ENCODE data around the gene TDRD3. TPM values are rescaled to one million over a fixed set of nuclear protein-coding genes. Genes with fewer than 3 reads are reported as not detected.
A peak's percentile ranks its signal among the peaks of the same experiment; 100 is the strongest.

TDRD3 gene
- total RNA-seq, 6 donors from 2014 or later: 16.0 to 56.4 (median 25.8) TPM

DNA sequence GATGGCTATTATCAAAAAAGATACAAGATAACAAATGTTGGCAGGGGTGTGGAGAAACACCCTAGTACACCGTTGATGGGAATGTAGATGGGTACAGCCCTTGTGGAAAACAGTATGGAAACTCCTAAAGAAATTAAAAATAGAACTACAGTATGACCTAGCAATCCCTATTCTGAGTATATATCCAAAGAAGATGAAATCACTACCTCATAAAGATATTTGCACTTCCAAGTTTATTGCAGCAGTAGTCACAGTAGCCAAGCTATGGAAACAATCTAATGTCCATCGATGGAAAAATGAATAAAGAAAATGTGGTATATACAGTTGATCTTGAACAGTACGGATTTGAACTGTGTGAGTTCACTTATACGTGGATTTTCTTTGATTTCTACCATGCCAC, 28.3 kb downstream of the TDRD3 start:
- no peaks in the 10 kb centered on the region for H3K9me3 ChIP-seq
- H3K4me3 ChIP-seq: no peak overlapping the region
- H3K27ac ChIP-seq: no peak overlapping the region
- H3K27me3 ChIP-seq: no peaks in the 10 kb centered on the region
- no peaks in the 10 kb centered on the region for H3K4me1 ChIP-seq
- ATAC-seq (ENCODE audit: low FRiP score in 2 of 2) (no peak), DNase-seq (no peak)
- 88 to 93% methylated on average over 4 of the region's 4 CpGs for WGBS, 2 donors
- TF ChIP-seq, protein P1, sequence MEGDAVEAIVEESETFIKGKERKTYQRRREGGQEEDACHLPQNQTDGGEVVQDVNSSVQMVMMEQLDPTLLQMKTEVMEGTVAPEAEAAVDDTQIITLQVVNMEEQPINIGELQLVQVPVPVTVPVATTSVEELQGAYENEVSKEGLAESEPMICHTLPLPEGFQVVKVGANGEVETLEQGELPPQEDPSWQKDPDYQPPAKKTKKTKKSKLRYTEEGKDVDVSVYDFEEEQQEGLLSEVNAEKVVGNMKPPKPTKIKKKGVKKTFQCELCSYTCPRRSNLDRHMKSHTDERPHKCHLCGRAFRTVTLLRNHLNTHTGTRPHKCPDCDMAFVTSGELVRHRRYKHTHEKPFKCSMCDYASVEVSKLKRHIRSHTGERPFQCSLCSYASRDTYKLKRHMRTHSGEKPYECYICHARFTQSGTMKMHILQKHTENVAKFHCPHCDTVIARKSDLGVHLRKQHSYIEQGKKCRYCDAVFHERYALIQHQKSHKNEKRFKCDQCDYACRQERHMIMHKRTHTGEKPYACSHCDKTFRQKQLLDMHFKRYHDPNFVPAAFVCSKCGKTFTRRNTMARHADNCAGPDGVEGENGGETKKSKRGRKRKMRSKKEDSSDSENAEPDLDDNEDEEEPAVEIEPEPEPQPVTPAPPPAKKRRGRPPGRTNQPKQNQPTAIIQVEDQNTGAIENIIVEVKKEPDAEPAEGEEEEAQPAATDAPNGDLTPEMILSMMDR (IDR thresholded peaks at IDR 0.05): no peak
- TF ChIP-seq POLR2AphosphoS5 (IDR thresholded peaks at IDR 0.05) (no peak), EP300 (IDR thresholded peaks at IDR 0.05) (no peak), POLR2A (IDR thresholded peaks at IDR 0.05) (no peak)
- H3K36me3 ChIP-seq: no peaks in the 10 kb centered on the region

DNA sequence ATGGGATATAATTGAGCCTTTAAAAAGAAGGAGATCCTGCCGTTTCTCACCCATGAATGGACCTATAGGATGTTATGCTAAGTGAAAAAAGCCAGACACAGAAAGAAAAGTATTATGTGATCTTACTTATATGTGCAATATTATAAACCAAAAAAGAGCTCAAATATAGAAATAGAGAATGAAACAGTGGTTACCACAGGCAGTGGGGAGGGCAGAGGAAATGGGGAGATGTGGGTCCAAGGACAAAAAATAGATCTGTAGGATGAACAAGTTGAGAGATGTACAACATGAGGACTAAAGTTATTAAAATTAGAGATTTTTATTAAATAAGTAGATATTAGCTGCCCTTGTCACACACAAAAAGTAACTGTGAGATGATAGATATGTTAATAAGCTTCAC, 29.1 kb downstream of the TDRD3 start:
- WGBS, 2 donors: 76 to 82% methylated on average over 1 of the region's 1 CpG
- Histone ChIP-seq H3K4me3 (no peak overlapping the region), H3K9me3 (no peaks in the 10 kb centered on the region), H3K36me3 (no peaks in the 10 kb centered on the region), H3K27me3 (no peaks in the 10 kb centered on the region), H3K4me1 (no peaks in the 10 kb centered on the region), H3K27ac (no peak overlapping the region)
- TF ChIP-seq, protein P1 (IDR thresholded peaks at IDR 0.05): no peak
- TF ChIP-seq POLR2AphosphoS5 (IDR thresholded peaks at IDR 0.05) (no peak), EP300 (IDR thresholded peaks at IDR 0.05) (no peak), POLR2A (IDR thresholded peaks at IDR 0.05) (no peak)
- DNase-seq: no peak
- no peak for ATAC-seq (ENCODE audit: low FRiP score in 2 of 2)

- H3K27ac ChIP-seq: no peak overlapping the region
Measured at GRCh38 chr13:60427285-60427684, 30.3 kb downstream of the TDRD3 start.

DNA sequence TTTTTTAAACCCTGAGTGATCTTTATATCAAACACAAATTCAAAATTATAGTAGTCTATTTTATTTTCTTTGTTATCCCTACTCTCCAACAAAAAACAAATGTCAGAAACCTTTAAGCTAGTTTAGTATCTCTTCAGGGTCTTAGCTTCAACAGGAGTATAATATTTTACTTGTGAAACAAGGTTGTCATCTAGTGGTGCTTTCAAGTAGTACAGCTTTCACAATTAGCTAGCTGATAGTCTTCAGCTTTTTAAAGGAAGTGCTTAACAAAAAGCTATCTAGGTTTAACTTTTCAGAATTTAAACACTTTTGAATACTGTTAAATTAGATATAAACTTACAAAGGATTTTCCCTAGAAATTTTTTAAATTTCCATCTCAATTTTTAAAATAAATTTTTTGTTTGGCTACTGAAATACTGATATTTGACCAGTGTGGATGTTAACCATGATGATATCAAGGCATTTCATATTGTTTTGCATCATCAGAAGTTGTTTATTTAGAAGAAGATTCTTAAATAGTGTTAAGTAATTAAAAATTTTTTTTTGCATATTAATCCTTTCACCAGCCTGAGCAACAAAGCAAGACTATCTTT, 34.2 kb downstream of the TDRD3 start:
- no peak for TF ChIP-seq POLR2A (IDR thresholded peaks at IDR 0.05)
- TF ChIP-seq, protein P1 (IDR thresholded peaks at IDR 0.05): peak; percentile 72 to 91 (median 86)
- H3K4me3 ChIP-seq: no peak overlapping the region
- H3K27ac ChIP-seq: no peak overlapping the region
- DNase-seq: no peak
- H3K4me1 ChIP-seq: no peaks in the 10 kb centered on the region
- ATAC-seq (ENCODE audit: low FRiP score in 2 of 2): peak in 1 of 2 donors; percentile 86
- H3K36me3 ChIP-seq: no peaks in the 10 kb centered on the region
- H3K9me3 ChIP-seq: no peaks in the 10 kb centered on the region
- no peaks in the 10 kb centered on the region for H3K27me3 ChIP-seq

More at GRCh38 chr13:60427285-60427684, 30.3 kb downstream of the TDRD3 start:
- WGBS, 2 donors: 88 to 90% methylated on average over 5 of the region's 5 CpGs
- ATAC-seq (ENCODE audit: low FRiP score in 2 of 2) (no peak), DNase-seq (no peak)
- Histone ChIP-seq H3K9me3 (no peaks in the 10 kb centered on the region), H3K27me3 (no peaks in the 10 kb centered on the region), H3K36me3 (no peaks in the 10 kb centered on the region), H3K4me1 (no peaks in the 10 kb centered on the region), H3K4me3 (no peak overlapping the region)
- TF ChIP-seq EP300 (IDR thresholded peaks at IDR 0.05): no peak
- TF ChIP-seq, protein P1 (IDR thresholded peaks at IDR 0.05): no peak
- TF ChIP-seq POLR2A (IDR thresholded peaks at IDR 0.05): no peak
- no peak for TF ChIP-seq POLR2AphosphoS5 (IDR thresholded peaks at IDR 0.05)

DNA sequence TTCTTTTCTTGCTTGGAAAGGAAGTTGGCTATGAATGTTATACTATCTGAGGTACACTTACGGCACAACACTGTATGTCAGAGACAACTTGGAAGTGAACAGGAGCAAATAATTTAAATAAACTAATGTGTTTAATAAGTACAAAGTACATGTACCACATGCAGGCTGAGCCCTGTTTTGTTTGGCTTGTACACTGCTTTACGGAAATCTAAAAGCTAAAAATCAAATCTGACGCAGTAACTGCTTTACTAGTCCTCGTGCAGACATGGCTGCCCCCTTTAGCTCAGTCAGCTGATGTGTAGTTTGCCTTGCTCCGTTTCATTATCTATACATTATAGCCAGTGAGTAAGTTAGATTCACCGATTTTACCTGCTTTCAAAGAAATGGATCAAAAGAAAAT, 36.5 kb downstream of the TDRD3 start:
- Histone ChIP-seq H3K4me3 (no peak overlapping the region), H3K27me3 (no peaks in the 10 kb centered on the region), H3K9me3 (no peaks in the 10 kb centered on the region), H3K27ac (peak overlapping the region in 1 of 4 donors; percentile 19), H3K4me1 (no peaks in the 10 kb centered on the region), H3K36me3 (no peaks in the 10 kb centered on the region)
- ATAC-seq (ENCODE audit: low FRiP score in 2 of 2): no peak
- WGBS, 2 donors: 69 to 82% methylated on average over 6 of the region's 6 CpGs
- no peak for TF ChIP-seq POLR2AphosphoS5 (IDR thresholded peaks at IDR 0.05)
- TF ChIP-seq, protein P1 (IDR thresholded peaks at IDR 0.05): no peak
- no peak for TF ChIP-seq POLR2A (IDR thresholded peaks at IDR 0.05)
- no peak for TF ChIP-seq EP300 (IDR thresholded peaks at IDR 0.05)
- DNase-seq: no peak
